Measurements from ENCODE around the gene PYGB. TPM values are rescaled to one million over a fixed set of nuclear protein-coding genes. Genes with fewer than 3 reads are reported as not detected.

PYGB gene
- total RNA-seq, 2 donors from 2014 or later: 275 to 329 TPM

GRCh38 chr20:25296094-25297093 lies 48.5 kb downstream of the PYGB start:
- ATAC-seq (peak; percentile 27), DNase-seq (no peak)
- intact Hi-C loops (cut with DNase I, micrococcal nuclease): loop anchor here in 1 of 2 donors (10.0 kb wide), 1 partner anchor 108 kb away; the partner anchor contains the start of gene GINS1

GRCh38 chr20:25297141-25297905 lies 49.4 kb downstream of the PYGB start:
- intact Hi-C loops (cut with DNase I, micrococcal nuclease): loop anchor here in 1 of 2 donors (10.0 kb wide), 1 partner anchor 107 kb away; the partner anchor contains the start of gene GINS1
- no peak for DNase-seq
- ATAC-seq: no peak

DNA sequence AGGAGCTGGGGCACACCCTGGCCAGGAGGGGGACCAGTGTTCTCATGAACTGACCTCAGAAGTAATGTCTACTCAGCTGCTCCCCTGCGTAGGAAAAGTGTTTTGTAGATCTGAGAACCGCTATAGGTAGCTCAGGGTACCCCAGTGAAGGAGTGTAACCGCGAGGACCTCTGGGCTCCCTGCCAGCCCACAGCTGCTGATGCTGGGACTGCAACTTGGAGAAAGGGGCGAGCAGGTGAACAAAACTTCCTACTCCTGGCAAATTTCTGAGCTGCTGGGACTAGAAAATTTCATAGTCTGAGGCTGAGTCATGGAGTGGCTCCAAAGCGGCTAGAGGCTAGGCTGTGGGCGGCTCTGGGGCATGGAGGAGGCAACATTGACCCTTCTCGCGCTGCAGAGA lies 51.9 kb downstream of the PYGB start:
- DNase-seq: no peak

GRCh38 chr20:25300496-25301170 lies 52.7 kb downstream of the PYGB start:
- peak; percentile 19 for ATAC-seq
- DNase-seq: no peak
- intact Hi-C loops (cut with DNase I, micrococcal nuclease): no loop called here

More for the DNA sequence above, 51.9 kb downstream of the PYGB start:
- intact Hi-C loops (cut with DNase I, micrococcal nuclease): loop anchor here in 1 of 2 donors (10.0 kb wide), 1 partner anchor 105 kb away; the partner anchor contains the start of gene GINS1
- no peak for ATAC-seq

GRCh38 chr20:25301357-25301920 lies 53.6 kb downstream of the PYGB start:
- ATAC-seq: peak; percentile 14
- intact Hi-C loops (cut with DNase I, micrococcal nuclease): no loop called here
- no peak for DNase-seq

DNA sequence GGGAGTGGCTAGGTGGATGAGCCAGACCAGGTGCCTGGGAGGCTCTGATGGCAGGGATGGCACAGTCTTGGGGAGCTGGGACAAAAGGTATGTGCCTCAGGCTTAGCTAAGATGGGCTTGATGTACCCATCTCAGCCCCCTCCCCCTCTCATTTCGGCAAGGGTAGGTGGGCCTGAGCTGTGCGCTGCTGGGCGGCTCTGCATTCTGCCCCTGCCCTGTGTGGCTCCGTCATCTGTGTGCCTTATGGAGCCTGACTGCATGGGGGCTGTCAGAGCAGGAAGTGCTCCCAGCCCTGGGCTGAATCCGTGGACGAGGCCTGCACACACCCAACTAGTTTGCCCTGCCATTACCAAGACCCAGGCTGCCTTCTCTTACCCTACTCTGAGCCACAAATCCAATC lies 54.7 kb downstream of the PYGB start:
- intact Hi-C loops (cut with DNase I, micrococcal nuclease): no loop called here
- no peak for ATAC-seq
- no peak for DNase-seq

DNA sequence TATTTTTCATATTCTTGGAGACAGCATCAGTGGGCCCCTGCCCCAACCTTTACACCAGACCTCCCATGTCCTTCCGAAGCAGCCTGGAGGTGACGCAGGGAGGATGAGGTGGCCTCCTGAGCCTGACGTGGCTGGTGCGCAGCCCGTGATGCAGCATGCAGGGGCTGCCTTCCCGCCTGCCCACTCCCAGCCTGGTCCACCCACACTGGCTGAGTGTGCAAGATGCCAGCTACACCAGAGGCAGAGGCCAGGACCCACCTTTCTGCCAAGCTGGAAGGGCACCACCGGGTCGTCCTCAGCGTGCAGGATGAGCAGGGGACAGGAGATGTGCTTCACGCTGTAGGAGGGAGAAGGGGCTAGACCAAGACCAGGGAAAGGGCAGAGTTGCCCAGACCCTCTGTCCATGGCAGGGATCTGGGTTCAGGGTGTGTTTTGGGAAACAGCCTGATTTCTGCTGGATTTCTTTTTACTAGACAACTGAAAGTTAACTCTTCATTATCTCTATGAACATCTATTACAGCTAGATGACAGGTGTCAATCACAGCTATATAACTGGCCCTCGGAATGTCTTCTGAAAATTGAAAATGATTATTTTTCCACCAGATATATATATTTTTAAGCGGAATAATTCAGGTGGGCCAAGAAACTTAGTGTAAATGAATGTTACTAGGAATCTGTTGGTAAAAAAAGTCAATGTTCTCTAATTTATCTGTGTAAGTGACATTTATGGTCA lies 55.6 kb downstream of the PYGB start:
- DNase-seq: no peak
- ATAC-seq: no peak
- intact Hi-C loops (cut with DNase I, micrococcal nuclease): no loop called here

DNA sequence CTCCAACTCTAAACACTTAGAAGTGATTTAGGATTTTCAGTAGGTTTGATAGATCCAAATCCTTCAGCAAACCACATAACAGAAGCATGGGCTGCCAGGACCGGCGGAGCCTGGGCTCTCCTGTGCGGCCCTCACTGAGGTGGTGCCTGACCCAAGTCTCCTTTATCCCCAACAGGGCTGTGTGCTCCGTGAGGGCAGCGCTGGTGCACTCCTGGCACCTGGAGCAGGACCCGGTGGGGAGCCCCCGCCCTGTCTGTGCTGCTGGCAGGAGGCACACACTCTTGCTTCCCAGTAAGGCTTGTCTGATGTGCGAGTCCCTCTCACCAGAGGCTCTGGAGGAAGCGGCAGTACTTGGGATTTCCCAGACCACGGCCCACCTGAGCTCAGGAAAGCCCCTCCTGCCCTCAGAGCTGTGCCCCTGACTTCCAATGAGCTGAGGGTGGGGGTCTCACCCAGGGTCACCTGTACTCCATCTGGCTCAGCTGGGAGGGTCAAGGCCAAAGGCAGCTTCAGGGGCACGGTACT lies 56.2 kb downstream of the PYGB start:
- DNase-seq: no peak
- intact Hi-C loops (cut with DNase I, micrococcal nuclease): no loop called here
- no peak for ATAC-seq

DNA sequence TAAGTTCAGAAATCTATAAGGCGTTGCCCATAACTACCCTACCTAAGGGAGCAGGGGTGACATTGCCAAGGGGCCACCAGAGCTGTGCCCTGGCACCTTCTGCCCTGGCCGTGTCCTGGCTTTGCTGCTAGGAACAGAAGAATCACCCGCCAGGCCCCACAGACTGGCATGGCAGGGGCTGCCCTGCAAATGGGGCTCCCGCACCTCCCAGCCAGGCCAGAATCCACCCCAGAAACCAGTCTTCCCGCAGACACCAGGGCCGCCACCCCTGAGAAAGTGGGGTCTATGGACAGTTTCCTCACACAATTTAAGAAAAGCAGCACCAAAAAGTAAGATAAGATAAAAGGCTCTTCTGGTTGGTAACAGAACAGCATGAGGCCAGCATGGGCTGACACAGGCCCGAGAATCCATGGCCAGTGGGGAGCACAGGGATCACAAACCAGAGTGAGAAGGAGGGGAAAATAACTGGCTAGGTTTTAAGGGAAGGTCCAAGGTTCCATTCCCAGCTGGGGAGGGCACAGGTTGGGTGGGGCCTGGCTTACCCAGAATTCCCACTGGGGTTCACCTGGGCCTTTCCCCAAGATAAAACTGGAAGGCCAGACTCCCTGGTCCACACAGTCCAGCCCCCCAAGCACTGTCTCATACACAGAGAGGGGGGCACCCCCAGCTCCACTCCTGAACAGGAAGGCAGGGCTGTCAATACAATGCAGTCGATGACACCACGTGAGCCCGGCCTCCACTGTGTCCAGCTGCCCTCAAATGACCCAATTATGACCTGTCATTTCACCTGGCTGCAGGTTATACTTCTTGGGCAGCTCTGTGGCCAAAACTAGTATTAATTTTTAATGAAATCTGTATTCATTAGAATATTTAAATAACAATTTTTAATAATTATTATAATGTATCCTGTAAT lies 59.4 kb downstream of the PYGB start:
- intact Hi-C loops (cut with DNase I, micrococcal nuclease): no loop called here
- DNase-seq: peak in 1 of 2 donors; percentile 26
- no peak for ATAC-seq

DNA sequence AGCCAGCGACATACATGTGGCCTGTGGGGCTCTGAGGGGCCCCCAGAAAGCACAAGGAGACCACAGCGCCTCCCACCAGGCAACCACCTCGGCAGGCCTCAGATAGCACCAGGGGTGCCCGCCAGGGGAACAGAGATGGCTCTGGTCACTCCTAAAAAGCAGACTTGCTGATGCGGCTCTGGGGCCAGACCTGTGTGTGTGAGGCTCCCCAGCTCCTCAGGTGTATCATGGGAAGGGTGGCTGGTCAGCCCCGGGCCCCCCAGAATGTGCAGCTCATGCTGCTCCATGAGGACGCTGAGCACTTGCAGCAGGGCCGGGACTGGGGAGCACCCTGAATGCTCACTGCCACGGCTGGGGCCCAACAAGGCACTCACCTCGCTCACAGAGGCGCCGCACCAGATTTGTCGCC lies 60.2 kb downstream of the PYGB start:
- intact Hi-C loops (cut with DNase I, micrococcal nuclease): no loop called here
- DNase-seq (peak in 1 of 2 donors; percentile 28), ATAC-seq (no peak)

DNA sequence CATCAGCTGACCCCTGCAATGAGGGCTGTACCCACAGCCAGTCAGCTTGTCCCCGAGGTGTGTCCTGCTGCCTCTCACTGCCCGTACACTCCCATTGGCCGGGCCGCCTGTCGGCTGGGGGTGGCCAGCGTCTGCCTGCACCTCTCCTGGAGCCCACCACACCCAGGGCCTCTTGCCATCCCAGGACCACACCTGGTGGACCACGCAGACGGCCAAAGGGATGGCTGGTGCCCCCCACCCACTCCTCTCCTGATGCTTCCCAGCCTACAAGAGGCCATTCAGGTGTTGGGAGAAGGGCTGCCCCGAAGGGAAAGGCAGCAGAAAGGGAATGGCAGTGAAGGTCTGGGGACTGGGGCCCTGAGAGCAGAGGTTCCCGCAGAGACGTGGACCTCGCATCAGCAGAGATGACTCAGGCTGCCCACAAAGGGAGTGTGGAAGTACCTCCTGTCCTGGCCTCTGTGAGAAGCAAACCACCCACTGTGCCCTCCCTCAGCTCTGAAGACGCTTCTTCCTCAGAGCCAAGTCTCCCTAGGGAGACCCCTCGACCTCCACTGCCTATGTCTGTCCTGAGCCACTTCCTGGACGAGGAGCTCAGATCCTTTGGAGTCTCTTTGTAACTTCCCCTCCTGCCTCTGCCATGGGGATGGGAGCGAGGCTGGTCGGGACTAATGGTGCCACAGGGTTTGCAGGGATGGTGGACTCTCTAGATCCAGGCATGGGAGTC lies 60.9 kb downstream of the PYGB start:
- ATAC-seq: no peak
- peak in 1 of 2 donors; percentile 39 for DNase-seq
- intact Hi-C loops (cut with DNase I, micrococcal nuclease): no loop called here

DNA sequence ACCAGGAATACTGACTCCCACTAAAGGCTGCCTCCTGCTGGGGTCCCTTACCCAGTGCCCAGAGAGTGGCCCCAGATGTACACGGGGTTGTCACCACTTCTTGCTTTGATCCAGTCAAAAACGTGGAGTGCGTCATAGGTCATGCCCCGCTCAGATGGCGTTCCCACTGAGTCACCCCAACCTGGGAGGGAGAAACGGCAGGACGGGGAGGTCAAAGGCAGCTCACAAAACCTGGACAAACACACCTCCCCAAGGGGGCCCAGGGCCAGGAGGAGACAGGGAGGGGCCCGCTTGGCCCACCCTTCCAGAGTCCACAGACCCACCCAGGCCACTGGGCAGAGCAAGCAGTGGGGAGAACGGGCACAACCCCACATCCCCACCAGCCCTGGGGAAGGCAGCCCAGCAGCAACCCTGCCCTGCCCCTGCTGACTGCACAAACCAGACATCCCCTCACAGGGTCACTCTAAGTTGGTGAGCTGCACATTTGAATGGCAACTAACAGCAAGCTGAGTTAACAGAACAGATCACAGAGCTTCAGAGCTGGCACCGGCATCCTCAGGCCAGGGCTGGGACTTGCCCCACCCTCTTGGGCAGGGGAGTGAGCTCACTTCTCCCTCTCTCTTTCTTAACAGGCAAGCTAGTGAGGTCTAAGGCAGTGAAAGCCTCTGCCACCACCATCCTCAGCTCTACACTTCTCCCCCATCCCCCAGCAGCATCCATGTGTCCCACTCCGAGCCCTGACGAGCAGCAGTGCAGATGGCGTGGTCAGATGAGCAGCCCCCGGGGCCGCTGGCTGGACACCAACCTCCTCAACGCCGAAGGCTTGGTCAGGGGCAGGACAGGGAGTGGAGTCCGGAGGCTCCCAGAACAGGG lies 61.7 kb downstream of the PYGB start:
- intact Hi-C loops (cut with DNase I, micrococcal nuclease): loop anchor here in 1 of 2 donors (10.0 kb wide), 1 partner anchor 75 kb away; no protein-coding TSS in a partner anchor
- ATAC-seq (peak; percentile 73), DNase-seq (peak; percentile 65 to 87)

- DNase-seq: peak; percentile 62 to 81
- peak; percentile 80 for ATAC-seq
- intact Hi-C loops (cut with DNase I, micrococcal nuclease): loop anchor here in 1 of 2 donors (10.0 kb wide), 1 partner anchor 74 kb away; no protein-coding TSS in a partner anchor
These were observed 62.5 kb downstream of the PYGB start for GRCh38 chr20:25310268-25310920.

DNA sequence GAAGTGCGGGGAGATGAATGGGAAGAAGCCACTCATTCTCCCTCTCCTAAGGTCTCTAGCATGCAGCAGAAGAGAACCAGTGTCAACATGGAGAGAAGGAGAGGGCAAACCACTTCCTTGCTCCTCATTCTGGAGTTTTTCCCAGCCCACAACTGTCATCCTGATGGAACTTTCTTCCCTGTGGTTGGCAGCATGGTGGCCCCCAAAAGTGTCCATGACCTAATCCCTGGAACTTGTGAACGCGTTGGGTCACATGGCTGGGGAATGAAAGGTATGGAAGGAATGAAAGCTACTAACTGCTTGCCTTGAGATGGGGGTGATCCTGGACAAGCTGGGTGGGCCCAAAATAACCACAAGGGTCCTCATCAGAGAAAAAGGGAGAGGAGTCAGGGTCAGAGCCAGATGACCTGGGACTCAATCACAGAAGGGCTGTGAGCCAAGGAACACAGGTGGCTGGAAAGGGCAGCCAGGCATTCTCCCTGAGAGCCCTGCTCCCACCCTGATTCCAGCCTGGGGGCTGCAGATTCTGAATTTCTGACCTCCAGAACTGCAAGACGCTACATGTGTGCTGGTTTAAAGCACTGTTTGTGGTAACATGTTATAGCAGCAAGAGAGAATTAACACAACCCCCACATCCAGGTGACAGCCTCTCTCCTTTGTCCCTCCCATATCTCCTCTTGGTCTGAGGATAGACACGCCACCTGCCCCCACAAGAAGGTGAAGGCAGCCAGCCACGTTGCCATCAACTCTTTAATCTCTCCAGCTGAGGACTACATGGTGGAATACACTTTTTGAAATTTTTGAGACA lies 63.2 kb downstream of the PYGB start:
- peak; percentile 12 to 38 for DNase-seq
- no peak for ATAC-seq
- intact Hi-C loops (cut with DNase I, micrococcal nuclease): loop anchor here in 1 of 2 donors (10.0 kb wide), 1 partner anchor 74 kb away; no protein-coding TSS in a partner anchor
